Measurements from ENCODE around the gene CARD19. TPM values are rescaled to one million over a fixed set of nuclear protein-coding genes. Genes with fewer than 3 reads are reported as not detected.

CARD19 gene
- polyA plus RNA-seq, 1 donor (not counting 4 experiments of a cell fraction or from before 2014, with no cell fraction given): 36.7 TPM

GRCh38 chr9:93086447-93087224 is 9.4 kb upstream of the CARD19 start:
- no peak for FAIRE-seq
- no peaks in the 10 kb centered on the region for H3K9me1 ChIP-seq (ENCODE audit: control insufficient read depth, extremely low read depth, insufficient read depth, low read length)

GRCh38 chr9:93087971-93088655 is 7.9 kb upstream of the CARD19 start:
- Histone ChIP-seq H3K9me3 (ENCODE audit: control insufficient read depth, low read depth, low read length) (peaks cover 14% of the 10 kb centered on the region), H3K9me1 (ENCODE audit: control insufficient read depth, extremely low read depth, insufficient read depth, low read length) (no peaks in the 10 kb centered on the region), H3K9ac (ENCODE audit: control insufficient read depth, extremely low read depth, insufficient read depth, low read length) (no peak overlapping the region), H3K27me3 (ENCODE audit: control insufficient read depth, extremely low read depth, insufficient read depth, low read length) (no peaks in the 10 kb centered on the region), H3K4me2 (ENCODE audit: control insufficient read depth, extremely low read depth, insufficient read depth, low read depth, low read length) (no peak overlapping the region), H3K27ac (ENCODE audit: control insufficient read depth, insufficient read depth, low read length) (no peak overlapping the region), H3K4me1 (ENCODE audit: control insufficient read depth, extremely low read depth, insufficient read depth, low read length) (no peaks in the 10 kb centered on the region), H3K36me3 (ENCODE audit: control insufficient read depth in 2 of 2, extremely low read depth in 1 of 2, insufficient read depth in 2 of 2, low read length in 2 of 2) (no peaks in the 10 kb centered on the region), H3K79me2 (ENCODE audit: control insufficient read depth, insufficient read depth, low read length) (no peaks in the 10 kb centered on the region), H3K4me3 (ENCODE audit: control insufficient read depth in 2 of 3, extremely low read depth in 1 of 3, insufficient read depth in 2 of 3, low read depth in 1 of 3, low read length in 3 of 3) (no peak overlapping the region), H4K20me1 (ENCODE audit: control insufficient read depth, extremely low read depth, insufficient read depth, low read length) (no peaks in the 10 kb centered on the region), H2AFZ (ENCODE audit: control insufficient read depth, low read length) (no peak overlapping the region)
- DNase-seq (ENCODE audit: low read depth, low spot score) (no peak), FAIRE-seq (no peak)
- TF ChIP-seq EZH2 (IDR thresholded peaks at IDR 0.05; ENCODE audit: low read length) (no peak), CTCF (optimal IDR thresholded peaks at IDR 0.05 in 1 of 3, IDR thresholded peaks at IDR 0.05 in 1 of 3, conservative IDR thresholded peaks at IDR 0.05 in 1 of 3; ENCODE audit: extremely low read depth in 1 of 3, insufficient read depth in 2 of 3, low read length in 3 of 3) (no peak)
- dilution Hi-C loops (cut with MboI; ENCODE audit: extremely low pct_ligation_motif_present, low sequenced_read_pairs): no loop called here

More at GRCh38 chr9:93086447-93087224, 9.4 kb upstream of the CARD19 start:
- Histone ChIP-seq H3K9ac (ENCODE audit: control insufficient read depth, extremely low read depth, insufficient read depth, low read length) (no peak overlapping the region), H3K4me1 (ENCODE audit: control insufficient read depth, extremely low read depth, insufficient read depth, low read length) (no peaks in the 10 kb centered on the region), H3K4me3 (ENCODE audit: control insufficient read depth in 2 of 3, extremely low read depth in 1 of 3, insufficient read depth in 2 of 3, low read depth in 1 of 3, low read length in 3 of 3) (no peak overlapping the region), H3K27me3 (ENCODE audit: control insufficient read depth, extremely low read depth, insufficient read depth, low read length) (no peaks in the 10 kb centered on the region), H3K27ac (ENCODE audit: control insufficient read depth, insufficient read depth, low read length) (no peak overlapping the region), H3K79me2 (ENCODE audit: control insufficient read depth, insufficient read depth, low read length) (no peaks in the 10 kb centered on the region), H3K36me3 (ENCODE audit: control insufficient read depth in 2 of 2, extremely low read depth in 1 of 2, insufficient read depth in 2 of 2, low read length in 2 of 2) (no peaks in the 10 kb centered on the region), H4K20me1 (ENCODE audit: control insufficient read depth, extremely low read depth, insufficient read depth, low read length) (no peaks in the 10 kb centered on the region), H3K9me3 (ENCODE audit: control insufficient read depth, low read depth, low read length) (peaks cover 14% of the 10 kb centered on the region), H2AFZ (ENCODE audit: control insufficient read depth, low read length) (no peak overlapping the region), H3K4me2 (ENCODE audit: control insufficient read depth, extremely low read depth, insufficient read depth, low read depth, low read length) (no peak overlapping the region)
- dilution Hi-C loops (cut with MboI; ENCODE audit: extremely low pct_ligation_motif_present, low sequenced_read_pairs): no loop called here
- no peak for TF ChIP-seq CTCF (optimal IDR thresholded peaks at IDR 0.05 in 1 of 3, IDR thresholded peaks at IDR 0.05 in 1 of 3, conservative IDR thresholded peaks at IDR 0.05 in 1 of 3; ENCODE audit: extremely low read depth in 1 of 3, insufficient read depth in 2 of 3, low read length in 3 of 3)
- no peak for TF ChIP-seq EZH2 (IDR thresholded peaks at IDR 0.05; ENCODE audit: low read length)
- no peak for DNase-seq (ENCODE audit: low read depth, low spot score)
